RWPE2 (cell line): ENCODE data around the gene USH2A.

Experiments used
- ATAC-seq: fragments of 200-7000 bp; cut with Tn5 transposase; 3 replicates; pipeline ENCODE4 v1.9.1; 2021; ENCODE audit warnings: low read depth
- DNase-seq: peaks from one replicate; pipeline ENCODE4 v3.0.0-alpha.2; 2020; ENCODE audit warnings: low spot score
- H3K27ac ChIP-seq: fragments of 450-650 bp; 2 replicates; pipeline ENCODE4 v1.5.1; 2017; ENCODE audit warnings: mild to moderate bottlenecking; ENCODE audit not compliant: poor library complexity, severe bottlenecking
- H3K27me3 ChIP-seq: fragments of 250-450 bp; sonication (Bioruptor Pico); 2 replicates; pipeline ENCODE4 v1.5.1; 2021; ENCODE audit warnings: mild to moderate bottlenecking, moderate library complexity; ENCODE audit not compliant: insufficient read depth, poor library complexity, severe bottlenecking
- H3K36me3 ChIP-seq: fragments of 250-450 bp; sonication (Bioruptor Pico); 2 replicates; pipeline ENCODE4 v1.5.1; 2020; ENCODE audit warnings: low read depth, mild to moderate bottlenecking, moderate library complexity
- H3K4me1 ChIP-seq: fragments of 250-450 bp; sonication (Bioruptor Pico); 2 replicates; pipeline ENCODE4 v1.5.1; 2021; ENCODE audit warnings: mild to moderate bottlenecking, moderate library complexity; ENCODE audit not compliant: insufficient read depth, poor library complexity, severe bottlenecking
- H3K4me3 ChIP-seq: fragments of 250-450 bp; sonication (Bioruptor Pico); 2 replicates; pipeline ENCODE4 v1.5.1; 2021; ENCODE audit warnings: mild to moderate bottlenecking, moderate library complexity; ENCODE audit not compliant: severe bottlenecking
- H3K9me3 ChIP-seq: fragments of 250-450 bp; sonication (Bioruptor Pico); 2 replicates; pipeline ENCODE4 v1.5.1; 2021; ENCODE audit warnings: mild to moderate bottlenecking, moderate library complexity; ENCODE audit not compliant: severe bottlenecking
- TF ChIP-seq, protein P1 (sequence below): fragments of 450-650 bp; IDR thresholded peaks from one replicate; pipeline ENCODE4 v1.5.1; 2017; ENCODE audit warnings: mild to moderate bottlenecking, moderate library complexity; ENCODE audit not compliant: poor library complexity, severe bottlenecking

The USH2A gene

DNA sequence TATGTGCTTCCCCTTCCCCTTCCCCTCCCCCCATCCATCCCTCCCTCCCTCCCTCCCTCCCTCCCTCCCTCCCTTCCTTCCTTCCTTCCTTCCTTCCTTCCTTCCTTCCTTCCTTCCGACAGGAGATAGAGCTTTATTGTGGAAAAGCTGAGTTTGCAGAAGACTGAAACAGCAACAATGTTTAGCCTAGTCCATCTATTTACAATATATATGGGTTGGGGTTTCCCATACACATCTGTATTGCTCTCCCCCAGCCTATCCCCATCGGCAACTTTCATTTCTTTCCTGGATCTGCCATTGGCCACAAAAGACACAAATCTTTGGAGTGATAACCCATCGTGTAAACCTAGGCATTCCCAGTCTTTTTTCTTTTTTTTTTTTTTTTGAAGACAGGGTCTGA is 222.3 kb downstream of the USH2A start:
- H3K9me3 ChIP-seq: no peaks in the 10 kb centered on the region
- no peaks in the 10 kb centered on the region for H3K27me3 ChIP-seq
- H3K4me1 ChIP-seq: no peaks in the 10 kb centered on the region
- TF ChIP-seq, protein P1, sequence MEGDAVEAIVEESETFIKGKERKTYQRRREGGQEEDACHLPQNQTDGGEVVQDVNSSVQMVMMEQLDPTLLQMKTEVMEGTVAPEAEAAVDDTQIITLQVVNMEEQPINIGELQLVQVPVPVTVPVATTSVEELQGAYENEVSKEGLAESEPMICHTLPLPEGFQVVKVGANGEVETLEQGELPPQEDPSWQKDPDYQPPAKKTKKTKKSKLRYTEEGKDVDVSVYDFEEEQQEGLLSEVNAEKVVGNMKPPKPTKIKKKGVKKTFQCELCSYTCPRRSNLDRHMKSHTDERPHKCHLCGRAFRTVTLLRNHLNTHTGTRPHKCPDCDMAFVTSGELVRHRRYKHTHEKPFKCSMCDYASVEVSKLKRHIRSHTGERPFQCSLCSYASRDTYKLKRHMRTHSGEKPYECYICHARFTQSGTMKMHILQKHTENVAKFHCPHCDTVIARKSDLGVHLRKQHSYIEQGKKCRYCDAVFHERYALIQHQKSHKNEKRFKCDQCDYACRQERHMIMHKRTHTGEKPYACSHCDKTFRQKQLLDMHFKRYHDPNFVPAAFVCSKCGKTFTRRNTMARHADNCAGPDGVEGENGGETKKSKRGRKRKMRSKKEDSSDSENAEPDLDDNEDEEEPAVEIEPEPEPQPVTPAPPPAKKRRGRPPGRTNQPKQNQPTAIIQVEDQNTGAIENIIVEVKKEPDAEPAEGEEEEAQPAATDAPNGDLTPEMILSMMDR: no peak
- no peak overlapping the region for H3K27ac ChIP-seq
- ATAC-seq: no peak
- no peak for DNase-seq
- no peaks in the 10 kb centered on the region for H3K36me3 ChIP-seq
- no peak overlapping the region for H3K4me3 ChIP-seq

- no peak for ATAC-seq
- no peak for DNase-seq
- no peaks in the 10 kb centered on the region for H3K9me3 ChIP-seq
- no peak overlapping the region for H3K27ac ChIP-seq
- H3K36me3 ChIP-seq: no peaks in the 10 kb centered on the region
- TF ChIP-seq, protein P1: no peak
- no peaks in the 10 kb centered on the region for H3K4me1 ChIP-seq
- H3K4me3 ChIP-seq: no peak overlapping the region
- no peaks in the 10 kb centered on the region for H3K27me3 ChIP-seq
Measured at GRCh38 chr1:216194721-216195120, 228.5 kb downstream of the USH2A start.

GRCh38 chr1:216193839-216194443 is 229.3 kb downstream of the USH2A start:
- Histone ChIP-seq H3K27ac (no peak overlapping the region), H3K27me3 (no peaks in the 10 kb centered on the region), H3K4me1 (no peaks in the 10 kb centered on the region), H3K36me3 (no peaks in the 10 kb centered on the region), H3K9me3 (no peaks in the 10 kb centered on the region), H3K4me3 (no peak overlapping the region)
- ATAC-seq (no peak), DNase-seq (no peak)
- TF ChIP-seq, protein P1: no peak

DNA sequence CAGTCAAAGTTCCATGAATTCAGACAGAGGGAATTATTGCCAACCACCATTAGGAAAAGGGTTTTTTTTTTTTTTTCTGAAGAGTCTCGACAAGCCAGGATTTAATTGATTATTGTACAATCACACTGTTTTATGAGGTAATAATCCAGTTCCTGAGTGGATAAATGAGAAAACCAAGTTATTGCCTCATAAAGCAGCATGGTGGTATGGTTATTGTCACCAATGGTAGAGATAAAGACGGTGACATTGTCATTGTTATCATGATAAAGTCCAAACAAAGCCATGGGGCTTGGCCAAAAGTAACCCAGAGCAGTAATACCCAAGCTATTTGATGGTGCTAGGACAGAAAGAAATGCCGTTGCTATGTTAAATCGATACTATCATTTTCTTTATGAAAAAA is 232.8 kb downstream of the USH2A start:
- TF ChIP-seq, protein P1: no peak
- Histone ChIP-seq H3K4me3 (no peak overlapping the region), H3K27me3 (no peaks in the 10 kb centered on the region), H3K36me3 (no peaks in the 10 kb centered on the region), H3K4me1 (no peaks in the 10 kb centered on the region), H3K27ac (no peak overlapping the region), H3K9me3 (no peaks in the 10 kb centered on the region)
- ATAC-seq (no peak), DNase-seq (no peak)

- no peaks in the 10 kb centered on the region for H3K36me3 ChIP-seq
- no peak for DNase-seq
- H3K9me3 ChIP-seq: no peaks in the 10 kb centered on the region
- no peak for ATAC-seq
- no peak overlapping the region for H3K27ac ChIP-seq
- H3K27me3 ChIP-seq: no peaks in the 10 kb centered on the region
- TF ChIP-seq, protein P1: no peak
- no peak overlapping the region for H3K4me3 ChIP-seq
- H3K4me1 ChIP-seq: no peaks in the 10 kb centered on the region
Measured at GRCh38 chr1:216186816-216187215, 236.4 kb downstream of the USH2A start.
